Activated CD4-positive, alpha-beta T cell treated with anti-CD3 and anti-CD28 coated beads for 24 hours (primary cell): Measurements from ENCODE around the gene GPAM.
"Not testable (repeated sequence)": the region's sequence is repeated elsewhere in the genome, so short reads cannot be mapped to it uniquely, and the experiment has no call there.

Experiments
- DNase-seq, 2 donors: peaks; one replicate each; pipeline ENCODE4 v3.0.0-alpha.2; 2020; ENCODE audit warnings: low read depth in 2 of 2

The GPAM gene

GRCh38 chr10:112132435-112132834 is 51.1 kb downstream of the GPAM start:
- no peak for DNase-seq

- no peak for DNase-seq
These were observed 51.6 kb downstream of the GPAM start for GRCh38 chr10:112131996-112132395.

DNA sequence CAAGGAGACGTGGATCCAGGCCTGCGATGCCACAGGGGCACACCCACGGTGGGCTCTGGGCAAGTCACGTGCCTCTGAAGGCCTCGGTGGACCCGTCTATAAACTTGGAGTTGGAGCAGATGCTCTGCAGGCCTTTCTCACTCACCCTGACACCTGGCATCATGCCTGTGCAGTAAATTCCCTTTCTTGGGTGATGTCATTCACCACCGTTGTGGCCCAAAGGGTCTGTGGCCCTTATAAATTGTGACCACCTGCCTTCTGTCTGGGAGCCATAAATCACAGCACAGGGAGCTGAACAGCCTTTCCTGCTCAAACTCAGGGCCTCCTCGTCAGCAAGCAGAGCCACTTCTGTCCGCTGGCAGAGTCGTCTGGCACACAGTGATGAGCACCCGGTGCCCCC is 52.2 kb downstream of the GPAM start:
- no peak for DNase-seq

GRCh38 chr10:112126901-112127300 is 56.7 kb downstream of the GPAM start:
- no peak for DNase-seq

DNA sequence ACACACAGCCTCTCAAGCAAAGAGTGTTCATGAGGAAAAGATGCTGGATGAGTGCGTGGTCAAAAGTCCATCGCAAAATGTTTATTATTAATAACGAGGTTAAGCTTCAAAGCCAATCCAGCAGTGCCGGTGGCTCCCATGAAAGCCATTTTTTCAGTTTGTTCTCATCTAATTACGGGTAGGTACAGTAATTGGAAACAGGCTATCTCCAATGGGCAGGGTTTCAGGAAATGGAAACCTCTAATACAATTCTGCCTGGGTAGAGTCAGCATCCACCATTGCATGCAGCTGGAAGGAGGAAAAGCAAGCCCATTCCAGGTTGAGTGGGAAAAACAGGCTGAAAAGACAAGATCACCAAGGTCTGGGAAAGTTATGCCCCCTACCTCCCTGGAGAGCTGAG is 57.4 kb downstream of the GPAM start:
- DNase-seq, result no peak

- no peak for DNase-seq
These were observed 58.7 kb downstream of the GPAM start for GRCh38 chr10:112124866-112125265.

- no peak for DNase-seq
These were observed 60.7 kb downstream of the GPAM start for GRCh38 chr10:112122827-112123226.

DNA sequence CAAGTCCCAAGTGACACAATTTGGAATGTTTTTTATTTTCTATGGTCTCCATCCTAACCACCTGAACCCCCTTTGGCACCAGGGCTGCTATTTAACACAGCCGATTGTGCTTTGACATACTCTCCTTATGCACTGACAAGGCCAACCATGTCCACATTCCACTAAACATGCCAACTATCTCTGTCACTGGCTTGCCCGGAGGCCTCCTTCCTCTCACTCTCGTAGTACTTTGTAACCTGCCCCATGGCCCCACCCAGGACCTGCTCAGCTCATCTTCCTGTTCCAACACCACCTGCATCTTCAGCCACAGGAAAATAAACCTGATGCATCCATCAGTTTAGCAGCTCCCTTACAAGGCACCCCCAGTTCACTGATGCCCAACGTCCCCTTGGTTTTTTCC is 63.1 kb downstream of the GPAM start:
- DNase-seq, result no peak

DNA sequence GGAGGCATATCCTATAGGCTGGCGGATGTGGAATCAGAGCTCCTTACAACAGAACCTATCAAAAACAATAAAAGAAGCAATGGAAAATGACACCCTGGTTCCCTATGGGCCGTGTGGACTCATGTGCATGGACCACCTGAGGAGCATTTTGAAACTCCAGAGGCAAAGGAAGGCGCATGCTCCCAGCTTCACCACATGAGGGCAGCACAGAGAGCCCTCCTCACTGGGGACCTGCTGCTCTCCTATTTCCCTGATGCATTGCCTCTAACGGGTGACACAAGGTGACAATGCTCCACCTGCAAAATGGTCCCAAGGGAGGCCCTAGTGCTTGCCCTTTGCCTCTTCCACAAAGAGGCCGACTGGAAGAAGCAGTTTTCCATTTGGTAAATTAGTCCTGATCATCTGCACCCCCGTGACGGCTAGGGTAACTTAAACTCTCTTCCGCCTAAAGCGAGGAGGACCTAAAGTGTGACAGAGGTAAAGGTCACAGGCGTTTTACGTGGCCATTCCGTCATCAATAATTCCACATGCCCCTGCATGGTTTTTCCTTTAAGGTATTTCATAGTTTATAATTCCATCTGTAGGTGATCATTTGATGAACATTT is 67.7 kb downstream of the GPAM start:
- peak in 1 of 2 donors; percentile 24 for DNase-seq

DNA sequence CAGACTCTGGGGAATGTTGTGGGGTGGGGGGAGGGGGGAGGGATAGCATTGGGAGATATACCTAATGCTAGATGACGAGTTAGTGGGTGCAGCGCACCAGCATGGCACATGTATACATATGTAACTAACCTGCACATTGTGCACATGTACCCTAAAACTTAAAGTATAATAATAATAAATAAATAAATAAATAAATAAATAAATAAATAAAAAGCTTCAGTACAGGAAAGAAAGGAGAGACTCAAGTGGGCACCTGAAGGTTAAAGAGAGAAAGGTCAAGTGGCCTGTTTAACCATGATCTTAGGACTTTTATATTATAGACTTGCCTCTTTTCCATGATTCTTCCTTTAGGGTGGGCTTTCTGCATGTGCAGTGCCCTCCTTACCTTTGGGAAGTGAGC is 73.8 kb downstream of the GPAM start:
- DNase-seq, result not testable (repeated sequence)
